Renal cortex interstitium (tissue), 11 donors: ENCODE results near the gene NHEJ1. TPM values are rescaled to one million over a fixed set of nuclear protein-coding genes. Genes with fewer than 3 reads are reported as not detected.

Experiments used
- DNase-seq, 11 donors: peaks; one replicate each; pipeline ENCODE4 v3.0.0-alpha.2; 2013; ENCODE audit warnings: low read depth in 9 of 11, low spot score in 4 of 11; ENCODE audit errors: extremely low read depth in 1 of 11
- polyA plus RNA-seq, 3 donors: library from polyadenylated mRNA; unstranded; fragments of 120-200 nt; gene quantifications; one replicate each; pipeline ENCODE4 v1.2.1, GENCODE V29; 2013; ENCODE audit not compliant: insufficient read length in 3 of 3

Gene NHEJ1
- polyA plus RNA-seq, 3 donors = 16.7 to 21.4 (median 17.0) TPM

DNA sequence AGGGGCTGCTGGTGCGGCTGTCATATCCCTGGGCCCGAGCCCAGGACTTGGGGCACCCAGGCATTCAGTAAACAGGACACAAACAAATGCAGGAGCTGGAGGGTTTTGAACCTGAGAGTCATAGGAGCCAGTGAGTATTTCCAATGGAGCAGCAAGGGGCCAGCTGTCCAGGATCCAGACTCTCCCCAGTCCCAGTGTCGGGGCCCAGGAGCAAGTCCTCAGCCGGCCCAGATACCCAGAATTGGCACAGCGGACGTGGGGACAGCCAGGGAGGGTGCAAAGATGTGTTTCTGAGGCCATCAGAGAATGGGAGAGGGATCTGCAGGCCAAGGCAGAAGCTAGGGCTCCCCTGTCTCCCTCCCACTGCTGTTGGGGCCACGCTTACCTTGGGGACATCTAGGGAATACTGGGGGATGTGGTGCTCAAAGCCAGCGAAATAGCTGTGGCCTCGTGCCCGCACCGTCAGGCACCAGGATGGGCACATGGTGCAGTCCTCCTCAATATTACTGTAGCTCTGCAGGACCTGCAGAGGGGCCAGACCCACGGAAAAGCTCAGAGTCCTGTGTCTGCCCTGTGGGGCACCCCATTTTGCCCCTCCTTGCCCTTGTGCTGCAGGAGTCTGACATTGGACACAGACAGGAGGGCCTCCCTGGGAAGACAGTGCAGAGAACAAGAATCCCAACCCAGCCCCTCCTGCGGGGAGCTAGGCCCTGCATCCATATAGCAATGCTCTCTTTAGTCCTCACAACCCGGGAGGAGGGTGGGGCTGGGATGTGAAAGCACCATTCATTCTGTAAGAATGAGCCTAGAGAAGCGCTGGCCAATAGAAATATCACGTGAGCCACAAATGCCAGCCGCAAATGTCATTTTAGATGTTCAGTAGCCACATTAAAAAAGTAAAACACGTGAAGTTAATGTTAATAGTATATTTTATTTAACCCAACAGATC lies 134.7 kb downstream of the NHEJ1 start:
- no peak for DNase-seq

Other genes with a start within 250 kb of the NHEJ1 start
- gene CDK5R2, start 201.1 kb downstream of the NHEJ1 start, polyA plus RNA-seq = under 1 TPM in 1 of 3 donors, not detected in 2; 0.07 TPM
- under 1 TPM in 2 of 3 donors, not detected in 1; 0.14 TPM for gene FEV, start 175.6 kb downstream of the NHEJ1 start, polyA plus RNA-seq
- gene CRYBA2, start 167.4 kb downstream of the NHEJ1 start, polyA plus RNA-seq = not detected
- under 1 TPM; 0.11 to 0.37 (median 0.36) TPM for gene CFAP65, start 119.3 kb downstream of the NHEJ1 start, polyA plus RNA-seq
- gene IHH, start 99.9 kb downstream of the NHEJ1 start, polyA plus RNA-seq = 1 to 10 TPM; 1.3 to 2.8 (median 2.0) TPM
- 10 to 100 TPM; 17.6 to 35.0 (median 22.7) TPM for gene SLC23A3, start 9.2 kb upstream of the NHEJ1 start, polyA plus RNA-seq
- 10 to 100 TPM; 61.4 to 71.9 (median 68.9) TPM for gene CNPPD1, start 16.1 kb upstream of the NHEJ1 start, polyA plus RNA-seq
- gene RETREG2, start 17.5 kb upstream of the NHEJ1 start, polyA plus RNA-seq = 100 to 1,000 TPM; 111 to 116 (median 116) TPM
- 10 to 100 TPM; 36.1 to 50.4 (median 43.0) TPM for gene ZFAND2B, start 46.0 kb upstream of the NHEJ1 start, polyA plus RNA-seq
- 10 to 100 TPM; 42.1 to 50.2 (median 44.7) TPM for gene ABCB6, start 58.1 kb upstream of the NHEJ1 start, polyA plus RNA-seq
- gene ATG9A, start 68.8 kb upstream of the NHEJ1 start, polyA plus RNA-seq = 10 to 100 TPM; 43.7 to 48.2 (median 48.0) TPM
- gene ANKZF1, start 69.0 kb upstream of the NHEJ1 start, polyA plus RNA-seq = 10 to 100 TPM; 51.6 to 94.0 (median 62.8) TPM
- gene GLB1L, start 84.6 kb upstream of the NHEJ1 start, polyA plus RNA-seq = 10 to 100 TPM; 24.1 to 27.6 (median 24.4) TPM
- gene STK16, start 84.7 kb upstream of the NHEJ1 start, polyA plus RNA-seq = 10 to 100 TPM; 37.3 to 38.3 (median 38.1) TPM
- 1 to 10 TPM in 1 of 3 donors, under 1 TPM in 2; 0.79 to 1.0 (median 0.93) TPM for gene TUBA4B, start 92.4 kb upstream of the NHEJ1 start, polyA plus RNA-seq
- gene TUBA4A, start 93.1 kb upstream of the NHEJ1 start, polyA plus RNA-seq = 100 to 1,000 TPM in 1 of 3 donors, 10 to 100 TPM in 2; 27.7 to 111 (median 37.9) TPM
- gene DNAJB2, start 118.6 kb upstream of the NHEJ1 start, polyA plus RNA-seq = 10 to 100 TPM; 64.9 to 83.6 (median 72.3) TPM
- gene PTPRN, start 148.6 kb upstream of the NHEJ1 start, polyA plus RNA-seq = under 1 TPM in 2 of 3 donors, not detected in 1; 0.16 to 0.65 TPM
- not detected for gene RESP18, start 171.9 kb upstream of the NHEJ1 start, polyA plus RNA-seq
- 10 to 100 TPM; 53.6 to 73.9 (median 65.7) TPM for gene DNPEP, start 227.1 kb upstream of the NHEJ1 start, polyA plus RNA-seq